A204.1 (cell line): ENCODE measurements around the gene ST8SIA5.

Experiments
- FAIRE-seq: peaks from 2 replicates; lab custom pipeline; 2012; peaks lifted over from hg19 to GRCh38; lab: Jason Lieb, UNC

Gene ST8SIA5

GRCh38 chr18:46625069-46625468, 131.8 kb downstream of the ST8SIA5 start:
- no peak for FAIRE-seq

GRCh38 chr18:46624127-46624526, 132.7 kb downstream of the ST8SIA5 start:
- no peak for FAIRE-seq

GRCh38 chr18:46623541-46623940, 133.3 kb downstream of the ST8SIA5 start:
- FAIRE-seq = no peak

GRCh38 chr18:46622999-46623398, 133.9 kb downstream of the ST8SIA5 start:
- no peak for FAIRE-seq

- FAIRE-seq = no peak
Observed at GRCh38 chr18:46622451-46622850, 134.4 kb downstream of the ST8SIA5 start.

- no peak for FAIRE-seq
Observed at GRCh38 chr18:46621871-46622270, 135.0 kb downstream of the ST8SIA5 start.

GRCh38 chr18:46621111-46621766, 135.6 kb downstream of the ST8SIA5 start:
- no peak for FAIRE-seq

- no peak for FAIRE-seq
Observed at GRCh38 chr18:46619559-46619958, 137.3 kb downstream of the ST8SIA5 start.
